ENCODE data around the gene C1orf74.

Gene C1orf74

GRCh38 chr1:209816923-209817322 is 32.6 kb upstream of the C1orf74 start:
- H3K9me3 ChIP-seq (ENCODE audit: low read length) = no peaks in the 10 kb centered on the region
- TF ChIP-seq EZH2 (IDR thresholded peaks at IDR 0.05; ENCODE audit: borderline replicate concordance, low read length) (no peak), CTCF (IDR thresholded peaks at IDR 0.05; ENCODE audit: low read length) (no peak)
- H3K4me2 ChIP-seq (ENCODE audit: low read length) = no peak overlapping the region
- no peaks in the 10 kb centered on the region for H3F3A ChIP-seq (ENCODE audit: insufficient read depth, low read length)
- H3K27me3 ChIP-seq (ENCODE audit: insufficient read depth, low read length) = no peaks in the 10 kb centered on the region
- no peak overlapping the region for H3K27ac ChIP-seq (ENCODE audit: low read depth, low read length, poor library complexity, severe bottlenecking)
- no peaks in the 10 kb centered on the region for H3K9me2 ChIP-seq (ENCODE audit: low read depth, low read length)
- no peak overlapping the region for H3K9ac ChIP-seq (ENCODE audit: low read length)
- no peaks in the 10 kb centered on the region for H3K4me1 ChIP-seq (ENCODE audit: insufficient read depth, low read length, severe bottlenecking)
- no peaks in the 10 kb centered on the region for H3K36me3 ChIP-seq (ENCODE audit: insufficient read depth, low read length)
- H3K4me3 ChIP-seq (ENCODE audit: low read depth, low read length, poor library complexity, severe bottlenecking) = no peak overlapping the region
- H3K79me2 ChIP-seq (ENCODE audit: insufficient read depth, low read length) = no peaks in the 10 kb centered on the region
- H2AFZ ChIP-seq (ENCODE audit: low read length) = no peak overlapping the region
- H4K20me1 ChIP-seq (ENCODE audit: insufficient read depth, low read length) = no peaks in the 10 kb centered on the region

GRCh38 chr1:209815931-209816341 is 31.6 kb upstream of the C1orf74 start:
- no peaks in the 10 kb centered on the region for H3K9me2 ChIP-seq (ENCODE audit: low read depth, low read length)
- no peaks in the 10 kb centered on the region for H3K79me2 ChIP-seq (ENCODE audit: insufficient read depth, low read length)
- no peak overlapping the region for H3K4me3 ChIP-seq (ENCODE audit: low read depth, low read length, poor library complexity, severe bottlenecking)
- no peaks in the 10 kb centered on the region for H3F3A ChIP-seq (ENCODE audit: insufficient read depth, low read length)
- no peaks in the 10 kb centered on the region for H3K4me1 ChIP-seq (ENCODE audit: insufficient read depth, low read length, severe bottlenecking)
- H3K36me3 ChIP-seq (ENCODE audit: insufficient read depth, low read length) = no peaks in the 10 kb centered on the region
- H3K27ac ChIP-seq (ENCODE audit: low read depth, low read length, poor library complexity, severe bottlenecking) = no peak overlapping the region
- TF ChIP-seq EZH2 (IDR thresholded peaks at IDR 0.05; ENCODE audit: borderline replicate concordance, low read length) (no peak), CTCF (IDR thresholded peaks at IDR 0.05; ENCODE audit: low read length) (no peak)
- H4K20me1 ChIP-seq (ENCODE audit: insufficient read depth, low read length) = no peaks in the 10 kb centered on the region
- H3K4me2 ChIP-seq (ENCODE audit: low read length) = no peak overlapping the region
- H3K9me3 ChIP-seq (ENCODE audit: low read length) = no peaks in the 10 kb centered on the region
- no peaks in the 10 kb centered on the region for H3K27me3 ChIP-seq (ENCODE audit: insufficient read depth, low read length)
- H3K9ac ChIP-seq (ENCODE audit: low read length) = no peak overlapping the region
- H2AFZ ChIP-seq (ENCODE audit: low read length) = no peak overlapping the region

DNA sequence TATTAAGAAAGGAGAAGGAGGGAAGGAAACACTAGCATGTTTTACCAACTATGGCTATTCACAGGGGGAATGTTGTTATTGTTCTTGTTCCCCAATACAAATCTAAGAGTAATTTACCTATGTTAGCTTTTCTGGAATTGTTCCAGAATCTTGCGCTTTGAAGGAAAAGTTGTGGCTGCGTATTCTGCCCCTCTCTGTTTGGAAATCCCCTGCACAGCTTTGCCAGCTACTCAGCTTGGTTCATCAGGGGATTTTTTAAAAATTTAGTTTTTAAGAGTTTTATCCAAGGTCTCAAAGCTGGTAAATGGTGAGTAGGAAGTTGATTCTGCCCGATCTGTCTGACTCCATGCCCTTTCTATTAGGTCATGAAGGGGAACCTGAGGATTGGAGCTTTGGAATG is 31.1 kb upstream of the C1orf74 start:
- no peak overlapping the region for H3K4me2 ChIP-seq (ENCODE audit: low read length)
- TF ChIP-seq EZH2 (IDR thresholded peaks at IDR 0.05; ENCODE audit: borderline replicate concordance, low read length) (no peak), CTCF (IDR thresholded peaks at IDR 0.05; ENCODE audit: low read length) (no peak)
- H4K20me1 ChIP-seq (ENCODE audit: insufficient read depth, low read length) = no peaks in the 10 kb centered on the region
- H3K79me2 ChIP-seq (ENCODE audit: insufficient read depth, low read length) = no peaks in the 10 kb centered on the region
- H3K9me2 ChIP-seq (ENCODE audit: low read depth, low read length) = no peaks in the 10 kb centered on the region
- H3K4me3 ChIP-seq (ENCODE audit: low read depth, low read length, poor library complexity, severe bottlenecking) = no peak overlapping the region
- H2AFZ ChIP-seq (ENCODE audit: low read length) = no peak overlapping the region
- no peak overlapping the region for H3K9ac ChIP-seq (ENCODE audit: low read length)
- no peaks in the 10 kb centered on the region for H3K4me1 ChIP-seq (ENCODE audit: insufficient read depth, low read length, severe bottlenecking)
- H3K27ac ChIP-seq (ENCODE audit: low read depth, low read length, poor library complexity, severe bottlenecking) = no peak overlapping the region
- no peaks in the 10 kb centered on the region for H3K27me3 ChIP-seq (ENCODE audit: insufficient read depth, low read length)
- H3K36me3 ChIP-seq (ENCODE audit: insufficient read depth, low read length) = no peaks in the 10 kb centered on the region
- no peaks in the 10 kb centered on the region for H3F3A ChIP-seq (ENCODE audit: insufficient read depth, low read length)
- no peaks in the 10 kb centered on the region for H3K9me3 ChIP-seq (ENCODE audit: low read length)

All from OCI-LY1 (cell line).